SH-SY5Y (cell line): ENCODE data around the gene GUCY1A2.

ENCODE experiments used
- GATA2 ChIP-seq: IDR thresholded peaks from 2 replicates; pipeline ENCODE4 v1.6.1; 2011; ENCODE audit warnings: mild to moderate bottlenecking, low read depth, low read length
- GATA3 ChIP-seq: IDR thresholded peaks from 2 replicates; pipeline ENCODE4 v1.6.1; 2011; ENCODE audit warnings: low read depth, mild to moderate bottlenecking, low read length, moderate library complexity

DNA sequence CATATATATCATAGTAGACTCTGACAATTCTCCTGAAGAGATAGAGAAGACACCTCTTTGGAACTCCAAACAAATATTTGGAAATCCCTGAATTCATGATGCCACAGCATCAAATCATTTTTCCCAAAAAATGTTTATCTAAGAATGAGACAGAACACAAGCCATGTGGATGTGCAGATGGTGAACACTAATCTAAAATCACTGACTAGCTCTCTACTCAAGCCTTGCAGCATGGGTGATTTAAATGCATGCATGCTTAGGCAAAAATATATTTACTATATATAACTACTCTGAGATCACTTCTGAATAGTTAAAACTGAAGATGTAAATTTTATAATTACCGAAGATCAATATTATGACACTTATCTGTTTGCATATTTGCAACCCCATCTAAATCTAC lies 289.9 kb downstream of the GUCY1A2 start:
- no peak for TF ChIP-seq GATA3
- TF ChIP-seq GATA2: no peak
